ENCODE results near the gene ANAPC2.

ANAPC2 gene

GRCh38 chr9:137214620-137215019 lies 26.3 kb upstream of the ANAPC2 start:
- DNase-seq = no peak

GRCh38 chr9:137213160-137214060 lies 25.1 kb upstream of the ANAPC2 start:
- DNase-seq = no peak

DNA sequence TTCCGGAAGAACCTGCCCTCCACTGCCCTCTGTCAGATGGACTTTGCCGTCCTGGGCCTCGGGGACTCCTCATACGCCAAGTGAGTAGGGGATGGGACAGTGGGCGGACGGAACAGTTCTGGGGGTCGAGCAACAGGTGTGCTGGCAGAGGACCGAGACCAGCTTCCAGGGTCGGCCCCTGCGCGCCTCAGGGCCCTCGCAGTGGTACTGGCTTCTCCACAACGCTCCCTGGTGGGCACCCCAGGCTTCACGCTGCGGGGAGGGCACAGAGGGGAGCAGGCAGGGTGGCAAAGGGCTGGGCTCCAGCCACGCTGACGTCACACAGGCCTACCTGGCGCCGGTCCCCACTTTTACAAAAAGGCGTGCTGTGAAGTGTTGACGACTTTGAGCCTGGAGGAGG lies 24.2 kb upstream of the ANAPC2 start:
- DNase-seq = no peak

- no peak for DNase-seq
Observed at GRCh38 chr9:137211532-137211931, 23.2 kb upstream of the ANAPC2 start.

DNA sequence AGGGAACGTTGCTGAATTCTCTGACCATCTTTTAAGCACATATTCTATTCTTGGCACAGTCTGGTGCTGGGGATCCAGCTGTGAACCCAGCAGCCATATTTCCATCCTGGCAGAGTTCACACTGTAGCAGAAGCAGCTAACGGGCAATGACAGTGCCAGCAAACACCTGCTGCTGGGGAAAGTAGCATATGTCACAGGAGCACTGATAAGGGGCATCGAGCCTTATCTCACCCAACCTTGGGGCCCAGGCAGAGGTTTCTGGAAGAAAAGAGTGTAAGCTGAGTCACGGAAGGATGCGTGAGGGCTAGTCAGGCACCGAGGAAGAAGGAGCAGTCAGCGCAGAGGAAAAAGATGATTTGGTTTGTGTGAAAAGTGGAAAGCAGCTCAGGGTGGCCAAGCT lies 18.2 kb upstream of the ANAPC2 start:
- DNase-seq = no peak

- peak; percentile 92 for DNase-seq
Observed at GRCh38 chr9:137205126-137206069, 17.0 kb upstream of the ANAPC2 start, which contains the start of the genes NDOR1 and TMEM203. Gene NDOR1 (plus strand): TSS chr9:137205700. CDS start chr9:137205778, 78 bp downstream. Gene TMEM203 (minus strand): TSS chr9:137205648. CDS start chr9:137205414, 234 bp downstream.

GRCh38 chr9:137204731-137205125 lies 16.4 kb upstream of the ANAPC2 start:
- no peak for DNase-seq

GRCh38 chr9:137202966-137203365 lies 14.6 kb upstream of the ANAPC2 start:
- DNase-seq = no peak

DNA sequence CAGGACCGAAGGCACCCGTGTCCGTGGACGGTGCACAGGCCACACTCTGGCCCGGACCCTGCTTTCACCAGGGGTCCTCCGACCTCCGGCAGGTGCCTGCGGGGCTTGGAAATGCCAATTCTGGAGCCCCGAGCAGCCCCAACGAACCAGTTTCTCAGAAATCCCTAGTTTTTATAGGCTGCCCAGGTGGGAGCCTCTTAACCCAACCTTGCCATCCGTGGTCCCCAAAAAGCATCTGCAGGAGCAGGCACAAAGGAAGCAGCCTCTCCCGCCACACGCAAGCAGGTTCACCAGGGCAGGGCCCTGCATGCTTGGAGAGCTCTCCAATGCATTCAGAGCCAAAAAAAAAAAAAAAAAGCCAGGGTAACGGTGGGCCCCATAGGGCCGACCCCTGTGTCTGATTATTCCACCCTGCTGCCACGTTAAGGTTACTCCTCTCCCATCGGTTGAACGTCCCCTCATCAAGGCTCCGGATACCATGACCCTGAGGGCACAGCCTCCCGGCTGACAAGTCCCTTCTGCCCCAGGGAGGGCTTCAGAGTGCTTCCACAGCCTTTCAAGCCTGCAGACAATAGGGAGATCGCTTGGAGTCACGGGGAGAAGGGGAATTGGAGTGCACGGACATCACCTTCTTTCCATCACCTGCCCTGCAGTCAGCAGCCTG lies 13.0 kb upstream of the ANAPC2 start:
- DNase-seq = no peak

DNA sequence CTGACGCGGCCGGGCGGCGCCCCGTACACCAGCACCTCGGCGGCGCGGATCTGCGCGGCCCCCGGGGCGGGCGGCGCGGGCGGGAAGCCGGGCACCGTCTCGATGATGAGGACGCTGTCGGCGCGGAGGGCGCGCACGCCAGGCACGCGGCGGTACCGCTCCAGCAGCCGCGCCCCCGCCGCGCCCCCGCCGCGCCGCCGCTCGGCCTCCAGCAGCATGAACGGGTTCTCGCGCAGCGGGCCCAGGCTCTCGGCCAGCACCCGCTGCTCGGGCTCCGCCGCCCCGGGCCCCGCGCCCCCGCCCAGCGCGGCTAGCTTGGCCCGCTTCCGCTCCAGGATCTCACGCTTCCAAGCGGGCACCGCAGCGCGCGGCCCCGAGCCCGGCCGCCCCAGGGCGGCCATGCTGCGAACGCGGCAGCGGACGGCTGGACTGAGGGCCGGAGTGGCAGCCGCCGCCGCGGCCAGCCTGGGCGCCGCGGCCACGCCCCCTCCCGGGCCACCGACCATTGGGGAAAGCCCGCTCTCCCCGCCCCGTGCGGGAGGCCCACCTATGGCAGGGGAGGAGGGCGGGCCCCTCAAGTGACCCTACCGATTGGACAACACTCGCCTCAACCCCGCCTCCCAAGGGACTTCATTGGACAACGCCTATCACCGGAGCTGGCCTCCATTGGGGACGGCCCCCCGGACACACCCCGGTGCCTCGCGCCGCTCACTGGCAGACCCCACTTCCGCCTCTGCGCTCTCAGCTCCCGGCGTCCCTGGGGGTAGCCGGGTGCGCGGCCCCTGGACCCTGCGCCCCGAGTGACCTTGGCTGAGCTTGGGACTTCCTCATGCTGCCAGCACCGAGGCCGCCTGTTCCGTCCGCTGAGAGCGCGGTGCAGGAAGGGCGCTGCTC lies 12.2 kb upstream of the ANAPC2 start, which contains the start of gene TPRN:
Gene TPRN (minus strand): TSS at position 431 of the 894 bp plus-strand sequence. CDS start 30 bp downstream, at position 401.
- DNase-seq = peak; percentile 100

DNA sequence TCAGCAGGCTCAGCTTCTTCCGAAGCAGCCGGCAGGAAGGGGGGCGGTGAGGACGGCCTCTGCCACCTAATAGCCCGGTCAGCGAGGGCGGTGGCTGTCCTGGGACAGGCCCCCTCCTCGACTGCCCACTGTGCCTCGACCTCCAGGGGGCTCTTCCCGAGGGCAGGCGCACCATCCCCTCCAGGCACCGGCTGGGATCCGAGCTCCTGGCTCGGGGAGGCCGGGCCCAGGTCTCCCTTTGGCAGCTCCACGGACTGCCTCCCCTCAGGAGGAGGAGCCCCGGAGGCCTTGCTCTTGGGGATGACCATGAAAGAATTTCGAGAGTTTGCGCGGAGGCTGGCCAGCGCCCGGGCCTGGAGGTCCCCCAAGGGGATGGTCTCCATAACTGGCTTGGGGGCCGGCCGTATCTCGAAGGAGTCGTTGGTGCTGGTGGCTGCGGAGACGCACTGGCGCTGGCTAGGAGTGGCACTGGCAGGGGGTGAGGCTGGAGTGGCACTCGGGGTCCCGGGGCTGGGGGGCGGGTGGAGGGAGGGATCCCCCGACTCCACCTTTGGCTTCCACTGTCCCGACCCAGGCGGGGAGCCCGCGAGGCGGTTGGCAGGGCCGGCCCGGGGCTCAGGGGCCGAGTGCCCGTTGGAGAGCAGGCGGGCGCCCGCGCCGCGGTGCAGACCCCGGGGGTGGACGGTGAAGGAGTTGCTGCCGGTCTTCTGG lies 11.2 kb upstream of the ANAPC2 start:
- no peak for DNase-seq

GRCh38 chr9:137198902-137199283 lies 10.5 kb upstream of the ANAPC2 start:
- DNase-seq = no peak

DNA sequence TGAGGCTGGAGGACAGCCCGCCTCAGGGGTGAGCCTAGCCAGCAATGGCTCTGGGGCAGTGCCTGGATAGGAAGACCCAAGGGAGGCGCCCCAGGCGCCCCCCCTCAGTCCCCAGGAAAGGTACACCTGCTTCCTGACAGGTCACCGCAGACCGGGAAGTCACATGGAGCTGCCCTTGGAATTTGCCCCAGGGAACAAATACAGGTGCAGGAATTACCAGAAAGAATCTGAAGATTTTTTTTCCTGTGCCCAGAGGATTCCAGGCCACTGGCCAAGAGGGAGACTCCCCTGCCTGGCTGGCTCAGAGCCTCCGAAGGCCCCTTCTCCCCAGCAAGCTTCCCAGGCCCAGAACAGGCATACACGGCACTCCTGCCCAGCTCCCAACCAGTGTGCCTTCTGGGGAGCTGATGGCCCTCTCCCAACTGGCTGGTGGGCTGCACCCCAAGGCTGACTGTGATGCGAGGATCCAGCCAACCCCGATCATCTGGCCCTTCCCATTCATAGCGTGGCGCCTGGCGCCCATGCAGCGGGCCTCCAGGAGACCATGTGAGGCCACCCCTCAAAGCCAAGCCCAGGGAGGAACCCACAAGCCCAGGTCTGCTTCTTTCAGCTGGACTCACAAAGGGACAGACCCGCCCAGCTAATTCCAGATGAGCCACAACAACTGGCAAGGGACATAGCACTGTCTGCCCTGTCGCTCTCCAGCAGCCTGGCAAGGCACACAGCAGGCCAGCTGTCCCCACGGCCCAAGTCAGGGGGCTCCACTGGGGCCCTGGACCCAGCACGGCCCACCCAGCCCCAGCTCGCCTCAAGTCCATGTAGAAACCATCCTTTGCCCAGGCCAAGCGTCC lies 9.9 kb upstream of the ANAPC2 start:
- no peak for DNase-seq

- peak; percentile 99 for DNase-seq
Observed at GRCh38 chr9:137195525-137196220, 7.3 kb upstream of the ANAPC2 start.

GRCh38 chr9:137194909-137195308 lies 6.5 kb upstream of the ANAPC2 start:
- DNase-seq = peak; percentile 80

DNA sequence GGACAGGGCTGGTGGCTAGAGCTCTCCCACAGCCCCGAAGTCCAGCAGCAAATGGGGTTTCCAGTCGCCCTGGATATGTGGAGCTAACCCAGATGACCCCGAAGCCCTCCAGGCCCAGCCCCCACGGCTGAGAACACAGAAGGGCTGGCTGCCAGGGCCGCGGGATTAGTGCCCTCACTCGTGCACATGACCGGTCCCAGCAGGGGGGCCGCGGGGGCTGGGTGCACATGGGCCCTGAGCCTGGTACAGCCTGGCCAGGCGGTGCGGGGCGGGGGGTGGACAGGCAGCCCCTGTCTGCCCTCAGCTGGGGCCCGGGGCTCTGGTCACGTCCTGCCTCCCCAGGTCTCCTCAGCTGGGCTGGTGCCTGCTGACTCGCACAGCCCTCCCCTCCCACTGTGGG lies 6.0 kb upstream of the ANAPC2 start:
- DNase-seq = no peak

DNA sequence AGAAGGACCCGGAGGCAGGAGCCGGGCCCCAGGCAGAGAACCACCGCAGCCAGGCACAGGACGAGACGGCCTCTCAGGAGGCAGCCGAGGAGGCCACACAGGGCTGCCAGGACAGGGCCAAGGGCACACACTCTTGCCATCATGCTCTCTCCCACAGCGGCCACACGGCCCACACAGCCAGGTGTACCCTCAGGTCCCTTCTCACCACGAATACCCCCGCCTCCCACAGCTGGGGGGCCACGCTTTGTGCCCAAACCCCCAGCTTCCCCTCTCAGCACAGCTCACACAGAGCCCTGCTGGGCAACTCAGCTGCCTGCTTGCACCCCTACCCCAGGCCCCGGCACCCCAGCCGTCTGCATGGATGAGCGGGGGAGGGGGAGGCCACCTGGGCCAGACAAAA lies 5.4 kb upstream of the ANAPC2 start:
- no peak for DNase-seq

GRCh38 chr9:137192859-137193258 lies 4.5 kb upstream of the ANAPC2 start:
- DNase-seq = no peak

DNA sequence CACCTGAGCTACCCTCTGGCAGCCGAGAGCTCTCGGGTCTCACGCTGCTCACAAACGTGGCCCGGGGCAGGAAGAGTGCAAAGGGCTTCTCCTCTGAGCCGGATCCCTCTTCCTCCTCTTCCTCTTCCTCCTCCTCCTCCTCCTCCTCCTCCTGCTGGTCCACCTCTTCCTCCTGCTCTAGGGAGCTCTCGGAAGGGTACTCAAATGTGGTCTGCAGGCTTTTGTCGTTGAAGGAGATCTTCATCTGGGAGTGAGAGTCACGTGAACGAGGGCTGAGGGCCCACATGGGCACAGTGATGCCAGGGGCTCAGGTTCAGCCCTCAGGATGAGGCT lies 4.1 kb upstream of the ANAPC2 start:
- no peak for DNase-seq
